GM19438 (cell line): ENCODE measurements around the gene SGSM2.

Experiments used
- ATAC-seq: cut with Tn5 transposase; IDR thresholded peaks from one replicate; pipeline ENCODE4 v1.9.1; 2021; ENCODE audit warnings: low read depth; ENCODE audit not compliant: unreplicated experiment

The SGSM2 gene

DNA sequence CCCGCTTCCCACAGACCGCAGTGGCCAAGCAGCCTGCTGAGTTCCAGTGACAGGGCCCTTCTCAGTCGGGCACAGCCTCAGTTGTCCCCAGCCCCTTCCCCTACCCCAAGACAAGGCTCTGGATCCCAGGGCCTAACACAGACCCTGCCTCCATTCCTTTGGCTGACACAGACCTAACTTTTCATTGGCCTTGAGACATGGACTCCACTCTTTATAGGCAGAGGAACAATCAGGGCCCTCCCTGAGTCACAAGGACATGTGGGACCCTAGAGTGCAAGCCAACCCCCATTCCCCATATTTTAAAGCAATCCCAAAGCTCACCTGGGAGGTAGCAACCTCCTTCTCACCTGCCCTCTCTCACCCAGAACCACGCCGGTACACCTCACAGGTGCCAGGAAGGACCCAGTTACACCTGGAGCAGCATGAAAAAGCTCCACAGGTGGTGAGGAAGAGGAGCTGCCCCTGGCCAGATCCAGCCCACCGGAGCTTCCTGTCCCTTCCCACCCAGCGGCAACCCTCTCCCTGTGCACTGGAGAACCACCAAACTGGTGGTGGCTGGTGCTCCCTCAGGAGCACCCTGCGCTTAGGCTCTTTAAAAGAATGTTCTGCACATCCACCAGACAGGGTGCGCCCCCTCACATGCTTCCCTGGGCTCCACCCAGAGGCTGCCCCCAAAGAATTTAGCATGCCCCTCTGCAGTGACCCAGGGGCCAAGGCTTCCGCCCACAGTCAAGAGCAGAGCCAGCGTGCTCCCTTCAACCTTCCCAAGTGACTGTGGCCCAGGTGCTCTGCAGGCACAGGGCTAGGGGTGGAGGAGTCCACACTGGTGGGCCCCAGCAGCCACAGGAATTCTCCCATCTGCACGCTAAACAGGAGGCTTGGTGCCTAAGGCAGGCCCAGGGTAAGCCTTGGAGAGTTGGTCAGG lies 60.2 kb downstream of the SGSM2 start:
- no peak for ATAC-seq

- ATAC-seq, result no peak
Observed at GRCh38 chr17:2398182-2398581, 60.9 kb downstream of the SGSM2 start.

GRCh38 chr17:2398655-2399571 lies 61.6 kb downstream of the SGSM2 start:
- ATAC-seq, result no peak

GRCh38 chr17:2399572-2400473 lies 62.5 kb downstream of the SGSM2 start:
- peak; percentile 36 for ATAC-seq

GRCh38 chr17:2400474-2400866 lies 63.2 kb downstream of the SGSM2 start:
- no peak for ATAC-seq

DNA sequence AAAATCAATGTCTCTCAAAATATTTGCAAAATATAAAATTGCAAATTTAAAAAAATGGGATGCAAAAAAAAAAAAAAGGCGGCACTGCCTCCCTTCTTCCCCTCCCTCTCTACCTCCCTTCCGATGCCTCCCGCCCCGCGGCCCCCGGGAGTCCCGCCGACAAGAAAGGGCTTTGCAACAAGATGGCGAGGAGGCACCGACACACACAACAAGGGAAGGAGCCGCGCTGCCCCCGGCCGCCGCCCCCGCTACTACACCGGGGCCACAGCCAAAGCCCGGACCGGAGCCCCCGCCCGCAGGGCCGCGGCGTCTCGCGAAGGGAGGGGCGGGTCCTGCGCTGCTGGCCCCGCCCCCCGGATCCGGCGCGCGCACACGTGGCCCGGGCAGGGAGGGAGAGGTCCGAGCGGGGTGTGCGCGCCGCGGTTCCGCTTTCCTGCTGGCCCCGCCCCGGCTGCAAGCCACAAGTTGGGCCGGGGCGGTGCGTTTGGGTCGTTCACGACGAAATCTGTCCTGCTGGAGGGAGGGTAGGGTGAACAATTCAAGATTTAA lies 63.6 kb downstream of the SGSM2 start, which contains the start of gene MNT:
MNT (minus strand) TSS at position 184 of the 549 bp plus-strand sequence. CDS start 348 bp downstream, outside the sequence.
- peak; percentile 30 for ATAC-seq

- ATAC-seq, result peak; percentile 46
Observed at GRCh38 chr17:2401426-2402221, 64.3 kb downstream of the SGSM2 start.

GRCh38 chr17:2402544-2402943 lies 65.2 kb downstream of the SGSM2 start:
- ATAC-seq, result no peak

DNA sequence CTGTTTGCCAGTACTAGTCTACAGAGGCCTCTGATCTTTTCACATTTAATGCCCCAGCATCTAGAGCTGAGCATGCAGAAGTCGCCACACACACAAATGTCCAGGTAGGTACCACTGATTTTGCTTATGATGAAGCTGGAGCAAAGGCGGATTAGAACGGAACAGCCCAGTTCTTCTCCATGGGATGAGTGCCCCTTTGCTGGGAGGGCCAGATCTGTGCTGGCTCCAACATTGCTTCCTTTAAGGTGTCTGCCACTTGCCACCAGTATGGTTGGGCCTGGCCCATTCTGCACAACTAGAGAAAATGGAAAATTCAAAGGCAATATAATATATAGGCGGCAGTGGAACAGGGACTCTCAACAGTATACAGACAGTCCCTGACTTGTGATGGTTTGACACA lies 65.7 kb downstream of the SGSM2 start:
- no peak for ATAC-seq

DNA sequence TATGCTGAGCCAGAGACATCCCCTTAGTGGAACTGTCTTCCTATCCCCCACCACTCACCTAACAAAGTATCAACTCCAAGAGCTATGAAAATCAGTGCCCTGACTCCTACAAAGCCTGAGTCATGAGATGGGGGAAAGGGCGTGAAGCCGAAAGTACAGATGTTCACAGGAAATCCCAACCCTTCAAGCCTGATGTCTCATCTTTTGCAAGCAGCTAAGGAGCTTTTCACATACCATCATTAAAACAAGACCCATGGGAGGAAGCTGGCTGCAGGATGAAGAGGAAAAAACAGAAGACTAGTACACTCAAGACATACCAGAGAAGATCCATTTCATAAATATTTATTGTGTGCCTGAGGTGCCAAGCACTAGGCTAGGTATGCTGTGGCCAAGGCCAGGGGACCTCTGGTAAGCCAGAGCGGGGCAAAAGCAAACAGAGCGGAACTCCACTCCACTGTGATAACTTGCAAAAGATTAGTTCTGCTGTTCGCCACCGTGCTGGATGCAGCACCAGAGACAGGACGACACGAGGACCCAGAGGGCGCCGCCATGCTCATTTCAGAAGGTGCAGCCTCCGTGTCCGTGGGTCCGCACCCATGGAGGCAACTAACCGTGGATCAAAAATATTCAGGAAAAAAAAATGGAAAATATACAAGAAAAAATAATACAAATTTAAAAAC lies 68.1 kb downstream of the SGSM2 start:
- no peak for ATAC-seq

DNA sequence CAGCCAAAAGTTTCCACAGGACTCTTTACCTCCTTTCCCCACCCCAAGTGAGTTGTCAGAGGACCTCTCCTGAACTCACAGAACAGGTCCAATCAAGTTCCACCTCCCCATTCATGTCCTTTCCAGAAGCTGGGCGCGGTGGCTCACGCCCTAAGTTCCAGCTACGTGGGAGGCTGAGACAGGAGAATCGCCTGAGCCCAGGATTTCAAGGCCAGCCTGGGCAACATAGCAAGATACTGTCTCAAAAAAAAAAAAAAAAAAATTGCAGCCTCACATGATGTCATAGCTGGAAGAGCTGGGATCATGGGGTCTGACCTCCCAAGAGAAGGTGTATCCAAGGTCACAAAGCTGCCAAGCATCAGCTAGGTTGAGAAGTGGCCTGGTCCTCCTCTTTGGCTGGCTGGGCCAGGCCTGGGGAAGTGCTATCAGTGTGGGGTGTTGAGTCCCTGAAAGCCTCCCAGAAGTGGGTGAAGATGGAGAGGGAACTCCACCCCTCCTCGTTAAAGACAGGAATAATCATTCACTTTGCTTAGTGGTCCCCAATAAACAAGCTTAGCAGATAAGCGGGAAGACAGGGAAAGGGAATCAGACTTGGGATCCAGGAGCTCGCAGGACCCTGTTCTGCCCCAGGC lies 69.1 kb downstream of the SGSM2 start:
- no peak for ATAC-seq

DNA sequence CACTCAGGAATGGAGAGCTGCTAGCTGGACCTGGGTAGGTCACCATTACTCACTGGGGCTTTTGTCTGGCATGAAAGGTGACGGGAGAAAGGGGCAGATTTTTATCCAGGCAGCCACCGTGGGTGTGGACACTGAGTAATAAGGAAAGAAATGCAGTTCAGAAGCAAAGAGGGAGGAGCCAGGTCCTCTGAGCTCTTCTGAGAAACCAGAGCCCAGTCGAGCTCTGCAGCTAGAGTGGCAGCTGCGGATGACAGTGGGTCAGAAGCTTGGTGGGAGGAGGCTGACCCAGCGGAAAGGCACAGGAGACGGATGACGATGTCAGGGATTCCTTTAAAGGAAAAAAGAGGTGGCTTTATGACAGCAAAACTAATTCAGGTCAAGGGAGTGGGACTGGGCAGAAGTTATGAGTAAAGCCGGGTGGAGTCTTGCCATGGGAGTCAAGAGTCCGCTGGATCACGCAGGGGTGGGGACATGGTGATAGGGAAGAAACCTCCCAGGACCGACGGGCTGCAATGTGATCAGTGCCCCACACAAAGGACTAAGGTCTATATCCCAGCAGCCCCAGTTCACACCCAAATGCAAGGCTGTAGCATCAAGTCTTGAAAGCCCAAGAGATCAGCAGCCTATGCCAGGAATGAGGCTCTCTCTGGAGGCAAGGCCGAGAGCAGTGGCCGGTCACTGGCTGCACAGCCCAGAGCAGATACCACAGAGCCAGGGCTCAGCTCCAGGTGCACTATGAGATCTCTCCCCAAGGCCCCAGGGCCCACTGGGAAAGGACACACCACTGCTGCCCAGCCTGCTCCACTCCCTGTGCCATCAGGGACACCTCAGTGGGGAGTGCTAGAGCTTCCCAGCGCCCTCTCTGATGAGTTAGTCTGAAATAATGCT lies 69.8 kb downstream of the SGSM2 start:
- ATAC-seq, result no peak

- no peak for ATAC-seq
Observed at GRCh38 chr17:2410951-2411350, 73.7 kb downstream of the SGSM2 start.

DNA sequence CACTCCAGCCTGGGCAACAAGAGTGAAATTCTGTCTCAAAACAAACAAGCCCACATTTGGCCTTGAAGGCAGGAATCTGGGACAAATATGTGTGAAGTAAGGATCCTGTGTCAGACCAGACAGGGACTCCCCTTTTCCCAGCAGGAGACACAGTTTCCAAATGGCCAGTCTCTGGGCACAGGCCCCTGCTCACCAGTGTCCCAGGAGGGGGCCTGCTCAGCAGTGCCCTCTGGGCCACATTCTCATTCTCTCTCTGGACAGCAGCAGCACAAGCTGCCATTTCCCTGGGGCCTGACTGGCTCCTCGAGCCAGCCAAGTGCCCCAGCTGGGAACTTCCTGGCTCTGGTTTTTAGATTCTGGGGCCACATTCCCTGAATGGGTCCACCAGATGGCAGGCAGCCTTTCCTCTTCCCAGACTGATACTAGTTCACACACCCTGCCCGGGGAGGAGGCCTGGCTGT lies 75.3 kb downstream of the SGSM2 start:
- ATAC-seq, result no peak

DNA sequence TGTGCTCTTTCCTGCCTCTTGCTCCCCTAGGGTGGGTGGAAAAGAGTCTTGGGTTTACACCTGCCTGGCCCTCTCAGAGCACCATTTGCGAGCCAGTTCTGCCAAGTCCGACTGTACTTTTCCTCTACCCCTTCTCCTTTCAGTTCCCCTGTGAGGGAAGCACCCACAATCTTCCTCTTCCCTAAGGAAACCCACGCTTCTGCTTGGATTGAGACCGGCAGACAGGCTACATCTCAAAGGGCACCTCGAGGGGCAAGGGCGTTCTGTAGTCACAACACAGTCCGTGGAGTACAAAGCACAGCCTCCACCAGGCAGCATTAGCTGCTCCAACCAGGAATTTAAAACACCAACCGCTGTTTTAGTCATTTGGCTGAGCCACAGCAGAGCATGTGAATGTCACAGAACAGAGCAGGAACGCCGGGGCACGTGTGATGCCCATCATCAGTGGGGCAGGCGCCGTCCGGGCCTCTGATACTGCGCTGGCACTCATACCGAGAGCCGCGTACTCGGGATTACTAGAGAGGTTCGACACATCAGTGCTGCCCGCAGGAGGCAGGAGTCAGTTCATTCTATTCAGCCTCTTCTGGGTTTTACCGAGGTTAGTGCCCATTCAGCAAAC lies 77.3 kb downstream of the SGSM2 start:
- ATAC-seq, result no peak

GRCh38 chr17:2415081-2415480 lies 77.8 kb downstream of the SGSM2 start:
- no peak for ATAC-seq
